ENCODE data around the gene ELL2. TPM values are rescaled to one million over a fixed set of nuclear protein-coding genes. Genes with fewer than 3 reads are reported as not detected.

Gene ELL2
- polyA plus RNA-seq, 1 experiment = 58.9 TPM

GRCh38 chr5:95841914-95842812 lies 119.5 kb downstream of the ELL2 start:
- POLR2A ChIA-PET = interaction anchor here (0.6 kb wide), 1 partner anchor 19 kb away, joined by 3 read pairs; the partner anchor contains the start of gene GLRX
- no peak for DNase-seq (ENCODE audit: low read depth)
- H3K36me3 ChIP-seq (ENCODE audit: control insufficient read depth, insufficient read depth, low read length) = no peaks in the 10 kb centered on the region
- CTCF ChIA-PET = interaction anchor here (0.6 to 2.3 kb wide), 4 partner anchors 24 to 196 kb away, joined by 3 to 9 read pairs (median 4); partner anchors contain the start of gene RFESD
- H3K4me3 ChIP-seq (ENCODE audit: low read depth, low read length) = no peak overlapping the region
- TF ChIP-seq, protein P1, sequence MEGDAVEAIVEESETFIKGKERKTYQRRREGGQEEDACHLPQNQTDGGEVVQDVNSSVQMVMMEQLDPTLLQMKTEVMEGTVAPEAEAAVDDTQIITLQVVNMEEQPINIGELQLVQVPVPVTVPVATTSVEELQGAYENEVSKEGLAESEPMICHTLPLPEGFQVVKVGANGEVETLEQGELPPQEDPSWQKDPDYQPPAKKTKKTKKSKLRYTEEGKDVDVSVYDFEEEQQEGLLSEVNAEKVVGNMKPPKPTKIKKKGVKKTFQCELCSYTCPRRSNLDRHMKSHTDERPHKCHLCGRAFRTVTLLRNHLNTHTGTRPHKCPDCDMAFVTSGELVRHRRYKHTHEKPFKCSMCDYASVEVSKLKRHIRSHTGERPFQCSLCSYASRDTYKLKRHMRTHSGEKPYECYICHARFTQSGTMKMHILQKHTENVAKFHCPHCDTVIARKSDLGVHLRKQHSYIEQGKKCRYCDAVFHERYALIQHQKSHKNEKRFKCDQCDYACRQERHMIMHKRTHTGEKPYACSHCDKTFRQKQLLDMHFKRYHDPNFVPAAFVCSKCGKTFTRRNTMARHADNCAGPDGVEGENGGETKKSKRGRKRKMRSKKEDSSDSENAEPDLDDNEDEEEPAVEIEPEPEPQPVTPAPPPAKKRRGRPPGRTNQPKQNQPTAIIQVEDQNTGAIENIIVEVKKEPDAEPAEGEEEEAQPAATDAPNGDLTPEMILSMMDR (IDR thresholded peaks at IDR 0.05; ENCODE audit: insufficient read depth, low read depth, low read length) = no peak
- no peaks in the 10 kb centered on the region for H3K27me3 ChIP-seq (ENCODE audit: control insufficient read depth, insufficient read depth, low read length)

- ChIA-PET POLR2A (interaction anchor here (0.9 kb wide), 1 partner anchor 18 kb away, joined by 3 read pairs; no protein-coding TSS in a partner anchor), CTCF (interaction anchor here (0.6 to 2.3 kb wide), 4 partner anchors 23 to 195 kb away, joined by 3 to 9 read pairs (median 4); partner anchors contain the start of genes RFESD and RHOBTB3)
- H3K4me3 ChIP-seq (ENCODE audit: low read depth, low read length) = no peak overlapping the region
- DNase-seq (ENCODE audit: low read depth) = no peak
- H3K27me3 ChIP-seq (ENCODE audit: control insufficient read depth, insufficient read depth, low read length) = no peaks in the 10 kb centered on the region
- TF ChIP-seq, protein P1 (IDR thresholded peaks at IDR 0.05; ENCODE audit: insufficient read depth, low read depth, low read length) = no peak
- H3K36me3 ChIP-seq (ENCODE audit: control insufficient read depth, insufficient read depth, low read length) = no peaks in the 10 kb centered on the region
Measured at GRCh38 chr5:95840956-95841705, 120.5 kb downstream of the ELL2 start.

- no peaks in the 10 kb centered on the region for H3K36me3 ChIP-seq (ENCODE audit: control insufficient read depth, insufficient read depth, low read length)
- DNase-seq (ENCODE audit: low read depth) = no peak
- no peaks in the 10 kb centered on the region for H3K27me3 ChIP-seq (ENCODE audit: control insufficient read depth, insufficient read depth, low read length)
- TF ChIP-seq, protein P1 (IDR thresholded peaks at IDR 0.05; ENCODE audit: insufficient read depth, low read depth, low read length) = no peak
- no peak overlapping the region for H3K4me3 ChIP-seq (ENCODE audit: low read depth, low read length)
- ChIA-PET CTCF (interaction anchor here (2.3 kb wide), 1 partner anchor 58 kb away, joined by 11 read pairs; no protein-coding TSS in a partner anchor), POLR2A (no interaction called here)
Measured at GRCh38 chr5:95839658-95840057, 122.0 kb downstream of the ELL2 start.

DNA sequence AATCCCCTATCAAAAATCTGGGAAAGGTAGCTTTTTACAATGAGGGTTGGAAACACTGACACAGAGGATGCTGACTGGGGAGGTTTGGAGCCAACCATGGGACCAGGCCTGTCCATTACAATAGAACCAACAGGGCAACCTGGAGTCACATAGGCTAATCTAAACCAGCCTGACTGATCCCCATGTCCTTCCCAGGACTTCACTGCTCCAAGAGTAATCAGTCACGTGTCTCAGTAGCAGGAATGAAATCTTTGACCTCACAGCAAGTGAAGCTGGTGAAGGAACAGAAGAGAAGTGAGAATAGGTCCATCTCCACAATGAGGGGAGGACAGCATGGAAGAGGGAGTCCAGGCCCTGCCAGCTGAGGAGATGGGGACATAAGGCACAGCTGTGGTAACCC lies 123.1 kb downstream of the ELL2 start:
- CTCF ChIA-PET = interaction anchor here (0.5 to 2.3 kb wide), 4 partner anchors 9 to 174 kb away, joined by 3 to 11 read pairs (median 3); no protein-coding TSS in a partner anchor
- H3K4me3 ChIP-seq (ENCODE audit: low read depth, low read length) = no peak overlapping the region
- POLR2A ChIA-PET = no interaction called here

More for the DNA sequence above, 123.1 kb downstream of the ELL2 start:
- Histone ChIP-seq H3K27me3 (ENCODE audit: control insufficient read depth, insufficient read depth, low read length) (no peaks in the 10 kb centered on the region), H3K36me3 (ENCODE audit: control insufficient read depth, insufficient read depth, low read length) (no peaks in the 10 kb centered on the region)
- TF ChIP-seq, protein P1 (IDR thresholded peaks at IDR 0.05; ENCODE audit: insufficient read depth, low read depth, low read length) = no peak
- no peak for DNase-seq (ENCODE audit: low read depth)

All from BJ (cell line).